HG02943 (cell line): Measurements from ENCODE around the gene ZNF486.
"Not testable (repeated sequence)": the region's sequence is repeated elsewhere in the genome, so short reads cannot be mapped to it uniquely, and the experiment has no call there.

Experiments used
- ATAC-seq: cut with Tn5 transposase; IDR thresholded peaks from one replicate; pipeline ENCODE4 v1.9.1; 2021; ENCODE audit warnings: mild to moderate bottlenecking, low read depth, moderate library complexity; ENCODE audit not compliant: unreplicated experiment

Gene ZNF486

GRCh38 chr19:20221605-20222004, 54.6 kb downstream of the ZNF486 start:
- not testable (repeated sequence) for ATAC-seq

- ATAC-seq = no peak
Observed at GRCh38 chr19:20233105-20233504, 66.1 kb downstream of the ZNF486 start.

- no peak for ATAC-seq
Observed at GRCh38 chr19:20235156-20235555, 68.1 kb downstream of the ZNF486 start.

GRCh38 chr19:20237773-20238623, 71.0 kb downstream of the ZNF486 start:
- ATAC-seq = no peak

- ATAC-seq = no peak
Observed at GRCh38 chr19:20243629-20244028, 76.6 kb downstream of the ZNF486 start.

GRCh38 chr19:20244356-20244755, 77.3 kb downstream of the ZNF486 start:
- no peak for ATAC-seq

GRCh38 chr19:20245309-20245708, 78.3 kb downstream of the ZNF486 start:
- no peak for ATAC-seq

GRCh38 chr19:20247016-20247683, 80.1 kb downstream of the ZNF486 start:
- no peak for ATAC-seq

- ATAC-seq = not testable (repeated sequence)
Observed at GRCh38 chr19:20248258-20248657, 81.2 kb downstream of the ZNF486 start.
